ENCODE data around the gene KIAA1549. TPM values are rescaled to one million over a fixed set of nuclear protein-coding genes. Genes with fewer than 3 reads are reported as not detected.

The KIAA1549 gene
- total RNA-seq, 3 donors from 2014 or later: 2.0 to 4.2 (median 2.1) TPM

- Histone ChIP-seq H3K36me3 (ENCODE audit: low read depth) (no peaks in the 10 kb centered on the region), H3K4me3 (no peak overlapping the region), H3K9me3 (no peaks in the 10 kb centered on the region), H3K4me1 (ENCODE audit: low read depth) (no peaks in the 10 kb centered on the region)
- DNase-seq (no peak), ATAC-seq (no peak)
- intact Hi-C loops (cut with DNase I, micrococcal nuclease): loop anchor here in 1 of 2 donors (5.0 kb wide), 1 partner anchor 187 kb away; no protein-coding TSS in a partner anchor
- TF ChIP-seq CTCF (IDR thresholded peaks at IDR 0.05): no peak
These were observed 91.3 kb downstream of the KIAA1549 start for GRCh38 chr7:138889582-138890498.

DNA sequence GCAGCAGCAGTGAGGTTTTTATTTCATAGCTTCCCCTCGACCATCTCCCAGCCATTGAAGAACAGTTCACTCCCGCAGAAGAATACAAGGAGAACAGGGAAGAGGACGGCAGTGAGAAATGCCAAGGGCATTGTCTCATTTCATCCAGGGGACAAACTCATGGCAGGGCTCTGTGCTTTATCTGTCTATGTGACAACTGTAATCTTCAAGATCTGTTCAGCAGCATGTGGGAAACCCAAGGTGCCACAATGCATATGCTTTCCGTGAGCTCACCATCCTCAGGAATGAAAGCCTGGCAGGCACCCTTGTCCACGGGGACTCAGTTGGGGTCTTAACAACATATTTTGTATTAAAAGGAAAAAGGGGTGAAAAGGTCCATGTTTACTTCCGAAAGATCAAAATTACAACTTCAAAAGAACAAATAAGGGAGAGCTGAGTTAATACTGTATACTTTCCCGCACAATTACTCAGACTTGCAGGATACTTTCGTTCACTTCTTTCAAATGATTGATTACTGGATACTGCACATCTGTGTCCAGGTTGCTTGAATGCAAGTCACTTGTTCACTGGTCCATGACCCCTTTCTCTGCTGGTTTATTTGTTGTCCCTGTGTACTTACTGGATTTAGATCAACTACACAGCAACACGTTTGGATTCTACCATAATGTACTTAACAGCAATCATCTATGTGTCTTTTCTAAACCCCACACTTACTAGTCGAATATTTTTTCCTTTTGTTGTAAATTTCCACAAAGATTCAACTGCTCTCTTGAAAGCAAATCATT is 93.1 kb downstream of the KIAA1549 start:
- ATAC-seq: no peak

GRCh38 chr7:138887085-138887710 is 94.0 kb downstream of the KIAA1549 start:
- intact Hi-C loops (cut with DNase I, micrococcal nuclease): loop anchor here in 1 of 2 donors (5.0 kb wide), 1 partner anchor 190 kb away; no protein-coding TSS in a partner anchor
- Histone ChIP-seq H3K36me3 (ENCODE audit: low read depth) (no peaks in the 10 kb centered on the region), H3K9me3 (no peaks in the 10 kb centered on the region), H3K4me1 (ENCODE audit: low read depth) (no peaks in the 10 kb centered on the region), H3K4me3 (no peak overlapping the region)
- TF ChIP-seq CTCF (IDR thresholded peaks at IDR 0.05): no peak
- DNase-seq (no peak), ATAC-seq (no peak)

More for the DNA sequence above, 93.1 kb downstream of the KIAA1549 start:
- H3K4me1 ChIP-seq (ENCODE audit: low read depth): no peaks in the 10 kb centered on the region
- H3K36me3 ChIP-seq (ENCODE audit: low read depth): no peaks in the 10 kb centered on the region
- no peak overlapping the region for H3K4me3 ChIP-seq
- DNase-seq: no peak
- intact Hi-C loops (cut with DNase I, micrococcal nuclease): loop anchor here in 1 of 2 donors (5.0 kb wide), 1 partner anchor 189 kb away; no protein-coding TSS in a partner anchor
- no peaks in the 10 kb centered on the region for H3K9me3 ChIP-seq
- no peak for TF ChIP-seq CTCF (IDR thresholded peaks at IDR 0.05)

GRCh38 chr7:138886501-138886917 is 94.7 kb downstream of the KIAA1549 start:
- Histone ChIP-seq H3K36me3 (ENCODE audit: low read depth) (no peaks in the 10 kb centered on the region), H3K4me1 (ENCODE audit: low read depth) (no peaks in the 10 kb centered on the region), H3K9me3 (no peaks in the 10 kb centered on the region), H3K4me3 (no peak overlapping the region)
- DNase-seq (peak in 1 of 3 donors; percentile 90), ATAC-seq (peak; percentile 83)
- intact Hi-C loops (cut with DNase I, micrococcal nuclease): loop anchor here in 1 of 2 donors (5.0 kb wide), 1 partner anchor 191 kb away; no protein-coding TSS in a partner anchor
- peak; percentile 30 for TF ChIP-seq CTCF (IDR thresholded peaks at IDR 0.05)

All from mucosa of descending colon (tissue), 3 donors.